Measurements from ENCODE around the gene RBPJL. TPM values are rescaled to one million over a fixed set of nuclear protein-coding genes. Genes with fewer than 3 reads are reported as not detected.

RBPJL gene
- polyA plus RNA-seq, 1 experiment = not detected

GRCh38 chr20:45318386-45318939, 11.8 kb downstream of the RBPJL start:
- TF ChIP-seq CTCF (IDR thresholded peaks at IDR 0.05; ENCODE audit: insufficient read depth, low read depth, low read length) = no peak

GRCh38 chr20:45318948-45319347, 12.3 kb downstream of the RBPJL start:
- CTCF ChIA-PET = interaction anchor here (0.7 to 9.3 kb wide), 27 partner anchors 8 to 452 kb away, joined by 3 to 193 read pairs (median 4); partner anchors contain the start of genes MATN4, SDC4 and SYS1
- POLR2A ChIA-PET = no interaction called here
- DNase-seq (ENCODE audit: low read depth) = no peak

More at GRCh38 chr20:45318386-45318939, 11.8 kb downstream of the RBPJL start:
- no peaks in the 10 kb centered on the region for H3K36me3 ChIP-seq (ENCODE audit: control insufficient read depth, insufficient read depth, low read length)
- DNase-seq (ENCODE audit: low read depth) = no peak
- CTCF ChIA-PET = interaction anchor here (0.6 to 9.3 kb wide), 25 partner anchors 9 to 565 kb away, joined by 3 to 193 read pairs (median 4); partner anchors contain the start of genes MATN4 and SYS1
- peaks cover 17% of the 10 kb centered on the region for H3K27me3 ChIP-seq (ENCODE audit: control insufficient read depth, insufficient read depth, low read length)
- POLR2A ChIA-PET = no interaction called here
- H3K4me3 ChIP-seq (ENCODE audit: low read depth, low read length) = no peak overlapping the region

DNA sequence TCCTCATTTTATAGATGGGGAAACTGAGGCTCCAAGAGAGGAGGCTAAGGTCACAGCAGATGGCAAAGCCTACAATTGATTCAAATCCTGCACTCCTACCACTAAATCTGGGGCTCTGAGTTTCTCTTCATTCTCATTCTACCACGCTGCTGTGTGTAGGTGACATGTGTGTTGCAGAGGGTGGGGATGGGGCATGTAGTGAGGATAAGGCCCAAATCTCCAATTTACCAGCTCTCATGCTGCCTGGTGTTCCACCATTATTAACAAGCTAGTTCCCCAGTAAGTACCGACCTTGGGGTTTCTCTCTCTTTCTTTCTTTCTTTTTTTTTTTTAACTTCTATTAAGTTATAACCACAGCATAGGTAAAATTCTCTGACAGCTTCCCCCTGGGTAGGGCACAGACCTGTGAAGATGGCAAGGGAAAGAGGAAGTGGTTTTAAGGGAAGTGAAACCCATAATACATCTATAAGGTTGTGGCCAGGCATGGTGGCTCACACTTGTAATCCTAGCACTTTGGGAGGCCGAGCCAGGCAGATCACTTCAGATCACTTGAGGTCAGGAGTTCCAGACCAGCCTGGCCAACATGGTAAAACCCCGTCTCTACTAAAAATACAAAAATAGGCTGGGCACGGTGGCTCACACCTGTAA, 14.4 kb downstream of the RBPJL start:
- TF ChIP-seq CTCF (IDR thresholded peaks at IDR 0.05; ENCODE audit: insufficient read depth, low read depth, low read length) = no peak
- Histone ChIP-seq H3K36me3 (ENCODE audit: control insufficient read depth, insufficient read depth, low read length) (peaks cover 7% of the 10 kb centered on the region), H3K27me3 (ENCODE audit: control insufficient read depth, insufficient read depth, low read length) (peaks cover 13% of the 10 kb centered on the region), H3K4me3 (ENCODE audit: low read depth, low read length) (no peak overlapping the region)
- ChIA-PET POLR2A (no interaction called here), CTCF (interaction anchor here (0.8 to 9.3 kb wide), 16 partner anchors 9 to 450 kb away, joined by 3 to 193 read pairs (median 4); partner anchors contain the start of genes PIGT, SDC4 and SYS1)
- DNase-seq (ENCODE audit: low read depth) = no peak

More at GRCh38 chr20:45318948-45319347, 12.3 kb downstream of the RBPJL start:
- Histone ChIP-seq H3K4me3 (ENCODE audit: low read depth, low read length) (no peak overlapping the region), H3K36me3 (ENCODE audit: control insufficient read depth, insufficient read depth, low read length) (no peaks in the 10 kb centered on the region), H3K27me3 (ENCODE audit: control insufficient read depth, insufficient read depth, low read length) (peaks cover 16% of the 10 kb centered on the region)
- TF ChIP-seq CTCF (IDR thresholded peaks at IDR 0.05; ENCODE audit: insufficient read depth, low read depth, low read length) = no peak

DNA sequence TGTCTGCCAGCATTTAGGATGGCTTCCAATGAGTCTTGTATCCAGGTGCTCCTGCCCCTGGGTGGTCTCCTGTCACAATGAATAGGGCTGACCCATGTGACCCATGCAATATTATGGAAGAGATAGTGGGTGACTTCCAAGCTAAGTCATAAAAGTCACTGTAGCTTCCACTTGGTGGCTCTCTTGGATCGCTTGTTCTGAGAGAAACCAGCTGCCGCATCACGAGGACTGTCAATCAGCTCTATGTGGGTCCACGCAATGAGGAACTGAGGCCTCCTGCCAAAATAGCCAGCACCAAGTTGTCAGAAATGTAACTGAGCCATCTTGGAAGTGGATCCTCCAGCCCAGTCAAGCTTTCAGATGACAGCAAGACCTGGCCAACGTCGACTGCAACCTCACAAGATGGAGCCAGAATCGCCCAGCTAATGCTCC, 16.3 kb downstream of the RBPJL start:
- ChIA-PET POLR2A (no interaction called here), CTCF (interaction anchor here (0.6 to 9.3 kb wide), 17 partner anchors 9 to 448 kb away, joined by 3 to 193 read pairs (median 4); partner anchors contain the start of gene SYS1)
- H3K36me3 ChIP-seq (ENCODE audit: control insufficient read depth, insufficient read depth, low read length) = peaks cover 16% of the 10 kb centered on the region
- TF ChIP-seq CTCF (IDR thresholded peaks at IDR 0.05; ENCODE audit: insufficient read depth, low read depth, low read length) = no peak
- H3K27me3 ChIP-seq (ENCODE audit: control insufficient read depth, insufficient read depth, low read length) = 0 out of 2 replicates have a peak, but pooled peaks cover 1% of the 10 kb centered on the region
- no peak overlapping the region for H3K4me3 ChIP-seq (ENCODE audit: low read depth, low read length)
- DNase-seq (ENCODE audit: low read depth) = no peak

GRCh38 chr20:45323731-45324130, 17.1 kb downstream of the RBPJL start:
- Histone ChIP-seq H3K36me3 (ENCODE audit: control insufficient read depth, insufficient read depth, low read length) (peaks cover 20% of the 10 kb centered on the region), H3K27me3 (ENCODE audit: control insufficient read depth, insufficient read depth, low read length) (no peaks in the 10 kb centered on the region), H3K4me3 (ENCODE audit: low read depth, low read length) (no peak overlapping the region)
- DNase-seq (ENCODE audit: low read depth) = no peak
- TF ChIP-seq CTCF (IDR thresholded peaks at IDR 0.05; ENCODE audit: insufficient read depth, low read depth, low read length) = no peak
- ChIA-PET POLR2A (no interaction called here), CTCF (interaction anchor here (1.1 to 9.3 kb wide), 12 partner anchors 9 to 447 kb away, joined by 3 to 193 read pairs (median 5); partner anchors contain the start of gene SYS1)

Measured in BJ (cell line).